COLO668 (cell line): Measurements from ENCODE around the gene EFNA1.
"Not testable (repeated sequence)": the region's sequence is repeated elsewhere in the genome, so short reads cannot be mapped to it uniquely, and the experiment has no call there.

Source experiments
- DNase-seq: peaks from one replicate; lab custom pipeline; 2025; ENCODE audit not compliant: unreplicated experiment; lab: John Stamatoyannopoulos, UW

Gene EFNA1

DNA sequence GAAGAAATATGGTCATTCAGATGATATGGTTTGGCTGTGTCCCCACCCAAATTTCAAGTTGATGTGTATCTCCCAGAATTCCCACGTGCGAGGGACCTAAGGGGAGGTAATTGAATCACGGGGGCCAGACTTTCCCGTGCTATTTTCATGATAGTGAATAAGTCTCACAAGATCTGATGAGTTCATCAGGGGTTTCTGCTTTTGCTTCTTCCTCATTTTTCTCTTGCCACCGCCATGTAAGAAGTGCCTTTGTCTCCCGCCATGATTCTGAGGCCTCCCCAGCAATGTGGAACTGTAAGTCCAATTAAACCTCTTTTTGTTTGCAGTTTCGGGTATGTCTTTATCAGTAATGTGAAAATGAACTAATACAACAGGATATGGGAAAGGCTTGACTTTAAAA is 14.1 kb downstream of the EFNA1 start:
- DNase-seq: no peak

DNA sequence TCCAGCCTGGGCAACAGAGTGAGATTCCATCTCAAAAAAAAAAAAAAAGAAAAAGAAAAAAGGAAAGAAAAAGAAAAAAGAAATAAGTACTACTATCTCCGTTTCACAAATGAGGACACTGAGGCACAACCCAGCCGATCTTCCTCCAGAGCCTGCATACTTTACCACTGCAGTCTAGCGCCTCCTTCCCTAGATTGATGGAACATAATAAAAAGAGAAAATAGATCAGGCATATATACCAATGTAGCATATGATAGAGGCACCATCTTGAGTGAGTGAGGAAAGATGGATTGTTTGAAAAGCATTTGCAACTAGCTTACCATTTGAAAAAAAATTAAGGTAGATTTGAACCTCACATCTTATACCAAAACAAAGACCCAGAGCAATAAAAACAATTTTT is 17.8 kb downstream of the EFNA1 start:
- DNase-seq: no peak

DNA sequence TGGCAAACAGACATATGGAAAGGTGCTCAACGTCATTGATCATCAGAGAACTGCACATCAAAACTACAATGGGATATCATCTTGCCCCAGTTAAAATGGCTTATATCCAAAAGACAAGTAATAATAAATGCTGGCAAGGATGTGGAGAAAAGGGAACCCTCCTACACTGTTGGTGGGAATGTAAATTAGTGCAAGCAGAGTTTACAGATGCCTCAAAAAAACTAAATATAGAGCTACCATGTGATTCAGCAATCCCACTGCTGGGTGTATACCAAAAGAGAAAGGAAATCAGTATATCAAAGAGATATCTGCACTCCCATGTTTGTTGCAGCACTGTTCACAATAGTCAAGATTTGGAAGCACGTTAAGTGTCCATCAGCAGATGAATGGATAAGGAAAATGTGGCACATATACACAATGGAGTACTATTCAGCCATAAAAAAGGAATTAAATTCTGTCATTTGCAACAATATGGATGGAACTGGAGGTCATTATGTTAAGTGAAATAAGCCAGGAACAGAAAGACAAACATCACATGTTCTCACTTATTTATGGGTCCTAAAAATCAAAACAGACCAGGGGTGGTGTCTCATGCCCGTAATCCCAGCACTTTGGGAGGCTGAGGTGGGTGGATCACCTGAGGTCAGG is 28.4 kb downstream of the EFNA1 start:
- DNase-seq: not testable (repeated sequence)

DNA sequence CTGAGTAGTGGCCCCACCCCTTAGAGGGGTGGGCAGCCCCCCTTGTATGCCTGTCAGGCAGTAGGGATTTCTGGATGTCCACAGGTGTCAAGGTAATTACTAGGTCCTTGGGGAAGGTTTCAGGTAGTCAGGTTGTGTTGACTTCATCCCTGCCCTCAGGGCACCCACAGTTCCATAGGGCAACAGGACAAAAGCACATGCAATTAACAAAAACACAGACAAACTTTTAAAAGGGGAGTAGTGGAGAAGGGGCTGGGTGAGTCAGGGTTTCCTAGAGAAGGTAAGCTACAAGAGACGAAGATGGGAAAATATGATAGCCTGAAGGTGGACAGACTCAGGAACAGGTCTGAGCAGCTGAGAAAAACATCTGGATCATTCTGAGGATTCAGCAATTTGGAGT is 31.3 kb downstream of the EFNA1 start:
- DNase-seq: no peak

DNA sequence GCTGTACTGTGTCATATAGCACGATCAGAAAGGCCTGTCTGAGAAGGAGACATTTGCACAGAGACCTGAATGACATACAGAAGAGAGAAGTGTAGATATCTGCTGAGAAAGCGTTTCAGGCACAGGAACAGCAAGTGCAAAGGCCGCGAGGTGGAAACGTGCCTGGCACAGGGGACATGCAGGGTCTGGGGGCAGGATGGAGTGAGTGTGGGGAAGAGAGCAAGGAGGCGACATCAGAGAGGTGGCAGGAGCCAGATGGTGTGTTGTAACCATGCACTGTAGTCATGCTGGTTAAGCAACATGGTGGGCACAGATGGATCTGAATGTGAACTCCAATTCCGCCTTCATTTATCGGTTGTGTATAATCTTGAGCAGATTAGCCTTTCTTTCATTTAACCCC is 32.5 kb downstream of the EFNA1 start:
- DNase-seq: no peak

DNA sequence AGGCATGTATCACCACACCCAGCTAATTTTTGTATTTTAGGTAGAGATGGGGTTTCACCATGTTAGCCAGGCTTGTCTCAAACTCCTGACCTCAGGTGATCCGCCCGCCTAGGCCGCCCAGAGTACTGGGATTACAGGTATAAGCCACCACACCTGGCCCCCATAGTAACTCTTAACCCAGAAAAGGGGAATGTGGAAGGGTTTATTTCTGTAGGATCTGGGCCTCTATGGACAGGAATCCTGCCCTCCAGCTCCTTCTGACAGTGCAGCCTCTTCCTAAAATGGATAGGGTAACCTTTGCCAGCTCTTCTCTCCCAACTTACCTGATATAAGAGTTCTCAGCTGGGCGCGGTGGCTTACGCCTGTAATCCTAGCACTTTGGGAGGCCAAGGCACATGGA is 35.0 kb downstream of the EFNA1 start:
- DNase-seq: not testable (repeated sequence)

DNA sequence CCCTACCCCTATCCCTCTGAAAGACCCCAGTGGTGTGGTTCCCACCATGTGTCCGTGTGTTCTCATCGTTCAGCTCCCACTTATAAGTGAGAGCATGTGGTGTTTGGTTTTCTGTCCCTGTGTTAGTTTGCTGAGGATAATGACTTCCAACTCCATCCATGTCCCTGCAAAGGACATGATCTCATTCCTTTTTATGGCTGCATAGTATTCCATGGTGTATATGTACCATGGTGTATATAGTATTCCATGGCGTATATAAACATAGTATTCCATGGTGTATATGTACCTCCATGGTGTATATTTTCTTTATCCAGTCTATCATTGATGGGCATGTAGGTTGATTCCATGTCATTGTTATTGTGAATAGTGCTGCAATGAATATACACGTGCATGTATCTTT is 36.1 kb downstream of the EFNA1 start:
- DNase-seq: not testable (repeated sequence)

DNA sequence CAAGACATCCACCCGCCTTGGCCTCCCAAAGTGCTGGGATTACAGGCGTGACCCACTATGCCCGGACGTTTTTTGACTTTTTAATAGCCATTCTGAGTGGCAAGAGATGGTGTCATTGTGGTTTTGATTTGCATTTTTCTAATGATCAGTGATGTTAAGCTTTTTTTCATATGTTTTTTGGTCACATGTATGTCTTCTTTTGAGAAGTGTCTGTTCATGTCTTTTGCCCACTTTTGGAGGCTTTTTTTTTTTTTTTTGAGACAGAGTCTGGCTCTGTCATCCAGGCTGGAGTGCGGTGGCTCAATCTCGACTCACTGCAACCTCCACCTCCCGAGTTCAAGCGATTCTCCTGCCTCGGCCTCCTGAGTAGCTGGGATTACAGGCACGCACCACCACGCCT is 36.9 kb downstream of the EFNA1 start:
- not testable (repeated sequence) for DNase-seq

DNA sequence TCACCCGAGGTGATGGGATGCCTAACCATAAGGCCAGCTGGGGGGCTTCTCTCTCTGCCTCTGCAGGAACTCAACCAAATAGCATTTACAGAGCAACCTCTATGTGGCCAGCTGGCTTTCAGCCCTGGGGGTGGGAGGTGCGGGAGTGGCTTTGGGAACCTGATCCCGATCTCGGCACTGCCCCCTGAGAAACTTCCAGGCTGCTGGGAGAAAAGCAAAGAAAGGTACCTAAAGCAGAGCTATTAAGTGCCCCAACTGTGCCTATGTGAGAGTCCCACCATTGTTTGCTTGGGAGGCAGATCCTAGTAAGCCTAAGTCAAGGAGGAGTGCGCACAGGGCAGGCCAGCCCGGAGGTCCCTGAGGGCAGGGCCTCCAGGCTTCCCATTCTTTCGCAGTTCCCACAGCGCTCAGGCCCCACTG is 38.4 kb downstream of the EFNA1 start:
- no peak for DNase-seq

DNA sequence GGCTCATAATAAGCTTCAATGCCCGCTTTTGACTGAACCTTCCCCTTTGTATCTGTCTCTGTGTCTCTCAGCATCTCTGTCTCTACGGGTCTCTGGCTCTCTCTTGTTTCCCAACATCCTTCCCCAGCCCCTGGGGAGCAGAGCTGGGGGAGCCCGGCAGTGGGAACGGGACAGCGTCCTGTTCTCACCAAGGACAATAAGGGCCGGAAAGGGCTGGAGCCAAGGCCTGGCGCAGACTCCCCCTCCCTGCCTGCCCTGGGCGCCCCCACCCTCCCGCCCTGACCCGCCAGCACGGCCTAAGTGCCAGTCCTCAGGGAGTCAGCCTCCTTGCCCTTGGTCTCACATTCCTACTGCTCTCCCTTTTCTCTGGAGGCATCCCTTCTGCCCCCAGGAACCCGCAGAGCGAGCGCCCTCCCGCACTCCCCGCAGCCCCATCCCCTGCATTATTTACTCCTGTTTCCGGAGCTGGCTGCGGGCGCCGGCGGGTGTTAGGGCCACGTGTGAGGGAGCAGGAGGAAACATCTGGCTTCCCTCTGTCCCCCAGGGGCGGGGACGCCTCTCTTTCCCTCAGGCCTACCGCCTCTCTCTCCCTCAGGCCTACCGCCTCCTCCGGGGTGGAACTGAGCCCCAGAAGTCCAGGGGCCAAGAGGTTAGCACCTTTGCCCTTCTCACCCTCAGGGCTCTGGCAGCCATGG is 38.9 kb downstream of the EFNA1 start:
- DNase-seq: peak; percentile 31

DNA sequence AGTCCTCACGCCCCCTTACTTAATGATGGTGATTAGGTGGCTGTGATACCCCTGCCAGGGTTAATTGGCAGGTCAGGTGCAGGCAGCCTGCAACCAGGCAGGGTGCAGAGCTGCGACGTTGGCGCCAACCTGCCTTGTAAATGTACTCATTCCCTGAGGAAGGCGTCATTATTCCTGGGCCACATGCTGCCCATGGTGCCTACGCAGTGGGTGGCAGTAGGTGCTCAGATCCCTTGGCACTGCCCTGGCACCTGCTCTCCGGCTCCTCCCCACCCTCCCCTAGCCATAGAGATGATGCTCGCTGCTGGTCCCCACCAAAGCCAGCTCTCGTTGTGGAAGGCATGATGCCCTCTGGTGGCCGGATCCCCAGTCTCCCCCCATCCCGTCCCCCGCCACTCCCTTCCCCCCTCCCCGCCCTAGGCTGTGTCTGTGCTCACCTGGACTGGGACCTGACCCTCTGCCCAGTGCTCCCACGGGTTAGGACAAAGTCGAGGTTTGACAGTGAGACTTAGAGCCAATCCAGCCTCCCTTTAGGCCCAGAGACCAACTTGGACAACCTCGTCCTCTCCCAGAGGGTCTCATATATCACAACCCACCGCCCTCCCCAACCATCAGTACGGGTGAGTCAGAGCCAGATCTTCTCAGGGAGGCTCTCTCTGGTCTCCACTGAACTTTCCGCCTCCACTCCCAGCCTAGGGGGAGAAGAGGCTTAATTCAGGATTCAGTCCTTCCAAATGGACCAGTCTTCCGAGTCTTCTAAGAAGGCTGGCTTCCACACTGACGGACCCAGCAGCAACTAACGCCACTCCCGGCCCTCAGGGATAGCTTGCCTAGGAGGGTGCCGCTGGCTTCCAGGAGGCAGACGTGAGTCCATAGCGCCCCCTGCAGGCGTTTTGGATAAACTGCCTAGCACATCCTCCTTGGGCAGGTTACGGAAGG is 39.8 kb downstream of the EFNA1 start:
- DNase-seq: peak; percentile 92

DNA sequence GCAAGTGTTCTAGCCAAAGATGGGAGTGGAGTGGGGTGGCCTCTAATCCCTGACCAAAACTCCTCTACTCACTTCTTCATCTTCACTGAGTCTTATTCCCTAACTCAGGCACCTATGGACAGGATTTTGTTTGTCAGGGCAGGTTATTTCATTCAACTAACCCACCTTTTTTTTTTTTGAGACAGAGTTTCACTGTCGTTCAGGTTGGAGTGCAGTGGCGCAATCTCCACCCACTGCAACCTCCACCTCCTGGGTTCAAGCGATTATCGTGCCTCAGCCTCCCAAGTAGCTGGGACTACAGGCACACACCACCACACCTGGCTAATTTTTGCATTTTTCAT is 40.4 kb downstream of the EFNA1 start:
- not testable (repeated sequence) for DNase-seq

DNA sequence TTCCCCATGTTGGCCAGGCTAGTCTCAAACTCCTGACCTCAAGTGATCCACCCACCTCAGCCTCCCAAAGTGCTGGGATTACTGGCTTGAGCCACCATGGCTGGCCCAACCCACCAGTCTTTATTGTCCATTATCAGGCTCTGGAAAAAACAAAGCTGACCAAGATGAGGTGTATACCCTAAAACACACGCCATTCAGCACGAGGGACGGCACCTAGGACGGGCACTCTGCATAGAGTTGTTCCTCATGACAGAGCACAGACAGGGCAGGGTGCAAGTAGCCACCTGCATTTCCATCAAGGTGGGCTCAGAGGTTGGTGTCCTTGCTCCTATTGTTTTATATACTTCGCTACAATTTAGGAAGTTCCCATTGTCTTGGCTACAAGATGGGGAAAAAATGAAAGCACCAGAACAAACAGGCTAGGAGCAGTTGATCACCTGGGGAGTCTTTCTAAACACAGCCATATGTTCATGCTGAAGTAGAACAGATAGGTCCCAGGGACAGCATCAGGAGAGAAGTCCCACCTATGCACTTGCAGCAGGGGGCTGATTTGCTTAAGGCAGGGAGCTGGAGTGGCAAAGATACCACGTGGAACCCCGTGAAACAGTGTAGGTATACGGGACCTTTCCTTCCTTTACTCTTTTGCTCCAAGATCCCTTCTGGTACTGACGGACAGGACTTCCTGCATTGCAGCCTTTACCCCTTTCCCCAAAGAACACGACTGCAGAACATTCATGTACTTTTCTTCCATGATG is 41.0 kb downstream of the EFNA1 start:
- no peak for DNase-seq

DNA sequence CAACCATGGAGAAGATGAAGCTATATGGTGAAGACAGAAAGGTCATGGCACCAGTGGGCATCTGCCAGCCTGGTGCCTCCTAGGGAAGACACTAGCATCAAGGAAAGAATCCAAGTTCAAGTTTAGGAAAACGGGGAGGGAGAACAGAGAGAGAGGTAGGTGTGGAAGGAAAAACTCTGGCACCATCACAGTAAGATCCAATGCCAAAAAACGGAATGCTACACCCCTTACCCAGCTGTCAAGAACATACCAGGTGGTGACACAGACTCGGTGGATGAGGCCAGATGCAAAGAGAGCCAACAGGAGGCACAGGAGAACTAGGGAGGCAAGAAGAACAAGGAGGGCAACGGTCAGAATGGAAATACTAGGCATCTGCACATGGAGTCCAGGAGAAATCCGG is 41.9 kb downstream of the EFNA1 start:
- DNase-seq: no peak

DNA sequence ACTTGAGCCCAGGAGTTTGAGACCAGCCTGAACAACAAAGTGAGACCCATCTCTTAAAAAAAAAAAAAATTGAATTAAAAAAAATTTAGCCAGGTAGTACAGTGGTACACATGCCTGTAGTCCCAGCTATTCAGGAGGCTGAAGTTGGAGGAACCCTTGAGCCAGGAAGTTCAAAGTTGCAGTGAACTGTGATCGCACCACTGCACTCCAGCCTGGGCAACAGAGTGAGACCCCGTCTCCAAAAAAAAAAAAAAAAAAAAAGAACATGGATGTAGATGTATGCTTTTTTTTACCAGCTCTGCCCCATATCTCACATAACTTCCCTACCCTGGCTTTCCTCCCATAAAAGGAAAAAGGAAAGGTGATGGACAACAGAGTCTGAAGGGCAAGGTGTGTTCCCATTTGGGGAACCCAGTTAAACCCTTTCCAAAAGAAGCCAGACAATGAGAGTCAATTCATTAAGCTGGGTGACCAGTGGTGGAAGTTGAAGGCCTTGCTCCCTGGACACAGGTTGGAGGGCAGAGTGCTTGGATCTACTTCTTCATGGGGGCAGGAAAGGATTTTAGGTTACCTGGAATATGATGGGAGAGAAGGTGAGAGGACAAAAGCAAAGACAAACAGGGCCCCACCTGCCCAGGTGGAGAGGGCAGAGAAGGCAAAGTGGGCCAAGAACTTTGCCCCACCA is 42.6 kb downstream of the EFNA1 start:
- DNase-seq: no peak

DNA sequence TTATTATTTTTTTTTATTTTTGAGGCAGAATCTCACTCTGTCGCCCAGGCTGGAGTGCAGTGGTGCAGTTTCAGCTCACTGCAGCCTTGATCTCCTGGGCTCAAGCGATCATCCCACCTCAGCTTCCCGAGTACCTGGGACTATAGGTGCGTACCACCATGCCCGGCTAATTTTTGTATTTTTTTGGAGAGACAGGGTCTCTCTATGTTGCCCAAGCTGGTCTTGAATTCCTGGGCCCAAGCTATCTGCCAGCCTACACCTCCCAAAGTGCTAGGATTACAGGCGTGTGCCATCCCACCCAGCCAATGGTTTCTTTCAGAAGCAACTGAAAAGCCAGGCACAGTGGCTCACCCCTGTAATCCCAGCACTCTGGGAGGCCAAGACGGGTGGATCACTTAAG is 43.1 kb downstream of the EFNA1 start:
- DNase-seq: no peak

DNA sequence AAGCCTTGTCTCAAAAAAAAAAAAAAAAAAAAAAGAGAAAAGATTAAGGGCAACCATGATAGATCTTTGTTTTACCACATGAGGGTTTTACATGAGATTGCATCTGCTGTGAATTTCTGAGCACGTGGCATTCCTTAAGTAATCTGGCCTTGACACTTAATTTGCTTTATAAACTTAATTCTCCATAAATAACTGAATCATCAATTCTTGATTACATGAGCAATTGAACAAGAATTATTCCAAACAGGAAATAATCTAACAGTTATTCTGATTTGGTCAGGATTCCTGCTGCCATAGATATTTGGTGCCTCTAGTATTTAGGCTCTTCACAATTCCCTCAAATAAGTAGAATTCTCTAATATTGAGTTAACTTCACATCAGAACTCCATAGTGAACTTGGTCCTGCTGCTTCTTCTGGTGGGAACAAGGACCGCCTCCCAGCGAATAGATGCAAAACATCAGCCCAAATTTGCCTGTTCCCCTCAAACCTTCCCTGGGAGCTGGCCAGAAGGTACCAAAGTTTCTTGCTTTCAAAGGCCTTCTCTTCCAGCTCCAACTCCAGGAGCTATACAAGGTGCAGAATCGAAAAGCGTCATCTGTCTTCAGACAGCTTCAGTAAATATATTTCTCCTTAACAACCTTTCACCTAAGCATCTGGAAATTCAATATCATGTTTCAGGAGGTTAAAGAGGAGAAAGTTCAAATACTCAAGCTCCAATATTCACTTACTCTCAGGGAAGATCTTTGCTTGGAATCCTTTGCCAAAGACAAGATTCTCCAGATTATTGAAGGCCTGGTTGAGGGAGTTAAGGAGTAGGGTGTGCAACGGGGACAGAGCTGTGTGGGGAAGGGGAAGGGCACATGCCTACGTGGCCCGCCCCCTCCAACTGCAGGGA is 44.4 kb downstream of the EFNA1 start:
- DNase-seq: no peak

DNA sequence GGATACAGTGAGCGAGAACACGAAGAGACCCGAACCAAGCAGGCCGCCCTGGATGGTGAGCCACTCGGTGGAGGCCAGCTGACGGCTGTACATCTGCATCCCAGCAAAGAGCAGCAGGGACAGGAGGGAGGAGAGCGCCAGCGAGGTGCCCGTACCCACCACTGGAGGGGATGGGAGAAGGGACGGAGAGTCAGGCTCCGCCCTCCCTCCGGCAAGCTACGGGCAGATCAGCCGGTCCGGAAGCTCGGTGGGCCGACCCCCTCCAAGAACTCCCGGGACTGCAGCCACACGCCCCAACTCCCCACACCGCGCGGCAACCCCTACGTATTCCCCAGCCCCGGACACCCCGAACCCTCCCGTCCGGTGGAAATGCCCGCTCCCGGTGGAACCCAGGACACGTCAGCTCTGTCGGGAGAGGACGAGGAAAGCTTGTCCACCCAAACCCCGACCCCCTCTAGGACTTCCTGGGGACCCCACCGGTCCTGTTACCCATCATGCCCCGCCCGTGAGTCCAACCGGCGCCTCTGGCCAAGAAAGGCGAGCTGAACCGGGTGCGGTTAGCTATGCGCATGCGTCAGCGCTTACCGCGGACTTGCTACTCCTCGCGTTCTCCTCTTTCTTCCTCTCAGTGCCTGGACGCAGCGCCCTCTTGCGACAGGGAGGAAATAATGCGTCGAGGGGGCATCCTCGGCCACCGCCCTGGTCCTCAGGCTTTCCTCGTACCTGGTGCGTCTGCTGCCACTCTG is 45.2 kb downstream of the EFNA1 start, which contains the start of gene KRTCAP2:
Gene KRTCAP2, minus strand, starts transcription at position 573 of the 746 bp plus-strand sequence. Its CDS starts 80 bp downstream, at position 493.
- DNase-seq: peak; percentile 98
